HG02885 (cell line): Measurements from ENCODE around the gene HADH.
"Not testable (repeated sequence)": the region's sequence is repeated elsewhere in the genome, so short reads cannot be mapped to it uniquely, and the experiment has no call there.

Source experiments
- ATAC-seq: cut with Tn5 transposase; IDR thresholded peaks from one replicate; pipeline ENCODE4 v1.9.1; 2021; ENCODE audit warnings: mild to moderate bottlenecking; ENCODE audit not compliant: unreplicated experiment, poor library complexity

The HADH gene

DNA sequence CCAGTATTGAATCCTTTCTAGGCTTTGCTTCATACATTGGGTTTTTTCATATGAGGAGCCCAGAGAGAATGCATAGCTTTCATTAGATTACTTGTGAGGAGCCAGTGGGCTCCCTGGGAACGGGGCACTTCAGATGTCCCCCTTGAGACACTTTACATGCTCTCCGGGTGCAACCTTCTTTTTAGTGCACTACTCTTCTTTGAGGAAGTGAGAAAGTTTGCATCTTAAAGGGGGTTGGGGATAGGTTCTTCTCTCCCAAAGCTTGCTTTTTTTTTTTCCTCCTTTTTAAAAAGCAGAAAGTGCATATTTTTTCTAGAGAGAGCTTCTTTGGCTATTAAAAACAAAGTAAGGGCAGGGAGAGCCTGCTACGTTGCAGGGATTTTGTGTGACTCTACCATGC lies 4.3 kb downstream of the HADH start:
- ATAC-seq, result peak; percentile 39

DNA sequence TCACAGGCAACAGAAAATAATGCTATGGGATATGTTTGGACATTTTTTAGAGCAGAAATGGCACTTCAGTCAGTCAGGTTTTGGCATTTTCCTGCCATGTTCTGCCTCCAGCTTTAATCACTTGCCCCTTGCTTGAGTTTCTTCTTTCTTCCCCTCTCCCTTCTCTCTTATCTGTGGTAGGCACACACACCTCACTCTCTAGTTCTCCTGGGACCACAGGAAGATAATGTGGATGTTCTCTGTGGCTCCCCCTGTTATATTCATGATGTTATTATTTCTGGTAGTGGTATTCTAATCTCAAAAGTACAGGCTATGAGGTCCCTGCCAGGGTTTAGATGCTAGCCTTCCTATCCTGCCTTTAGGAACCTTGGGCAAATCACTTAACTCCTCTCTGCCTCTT lies 5.2 kb downstream of the HADH start:
- no peak for ATAC-seq

DNA sequence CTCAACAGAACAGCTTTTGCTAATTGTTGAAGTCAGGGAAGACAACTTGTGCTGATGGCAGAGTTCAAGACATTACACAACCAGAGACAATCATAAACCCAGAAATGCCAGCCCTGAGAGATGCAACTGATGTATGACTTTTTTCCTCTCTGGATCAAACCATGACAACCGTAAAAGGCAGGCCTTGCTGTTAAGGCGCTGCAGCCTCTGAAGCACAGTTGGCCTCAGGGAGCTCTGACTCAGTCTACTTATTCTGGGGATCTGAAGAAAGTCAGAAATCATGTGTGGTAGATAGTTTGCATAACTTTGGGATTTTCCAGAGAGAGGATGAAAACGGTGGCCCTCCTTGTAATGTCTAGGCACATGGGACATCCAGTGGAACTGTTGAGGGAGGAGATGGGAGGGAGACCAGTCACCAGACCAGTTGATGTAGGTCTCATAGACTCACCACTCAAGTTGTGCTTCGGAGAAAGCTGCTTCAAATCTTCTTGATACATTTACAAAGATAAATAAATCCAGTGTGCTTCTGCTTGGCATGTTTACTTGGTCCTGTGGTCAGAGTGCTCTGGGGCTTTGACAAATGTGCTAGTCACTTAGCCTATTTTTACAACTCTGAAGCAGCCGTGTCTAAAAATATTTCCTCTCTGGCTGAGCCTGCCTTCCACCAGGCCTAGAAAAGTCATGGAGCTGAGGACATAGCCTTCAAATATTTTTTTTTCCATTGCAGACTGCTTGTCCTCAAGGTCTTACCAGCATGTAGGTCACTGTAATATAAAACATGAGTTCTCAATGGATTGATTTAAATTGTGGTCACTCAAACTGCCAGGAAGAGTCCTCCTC lies 7.5 kb downstream of the HADH start:
- no peak for ATAC-seq

DNA sequence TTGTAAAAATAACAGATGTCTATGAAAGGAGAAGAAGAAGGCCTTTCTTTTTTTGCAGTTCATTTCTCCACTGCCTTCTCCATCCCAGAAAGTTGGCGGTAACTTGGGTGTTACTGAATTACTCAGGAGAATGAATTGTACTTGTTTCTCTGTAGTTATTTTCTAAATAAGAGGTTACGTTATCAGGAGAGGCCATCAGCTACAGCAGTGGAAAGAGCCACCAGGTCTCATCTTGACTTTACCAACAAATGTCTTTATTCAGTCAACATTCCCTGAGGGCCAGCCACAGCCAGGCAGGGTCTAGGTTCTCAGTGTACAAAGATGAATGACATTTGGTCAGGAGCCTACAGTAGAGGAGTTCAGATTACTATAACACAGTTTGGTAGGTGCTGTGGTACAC lies 8.1 kb downstream of the HADH start:
- ATAC-seq, result no peak

DNA sequence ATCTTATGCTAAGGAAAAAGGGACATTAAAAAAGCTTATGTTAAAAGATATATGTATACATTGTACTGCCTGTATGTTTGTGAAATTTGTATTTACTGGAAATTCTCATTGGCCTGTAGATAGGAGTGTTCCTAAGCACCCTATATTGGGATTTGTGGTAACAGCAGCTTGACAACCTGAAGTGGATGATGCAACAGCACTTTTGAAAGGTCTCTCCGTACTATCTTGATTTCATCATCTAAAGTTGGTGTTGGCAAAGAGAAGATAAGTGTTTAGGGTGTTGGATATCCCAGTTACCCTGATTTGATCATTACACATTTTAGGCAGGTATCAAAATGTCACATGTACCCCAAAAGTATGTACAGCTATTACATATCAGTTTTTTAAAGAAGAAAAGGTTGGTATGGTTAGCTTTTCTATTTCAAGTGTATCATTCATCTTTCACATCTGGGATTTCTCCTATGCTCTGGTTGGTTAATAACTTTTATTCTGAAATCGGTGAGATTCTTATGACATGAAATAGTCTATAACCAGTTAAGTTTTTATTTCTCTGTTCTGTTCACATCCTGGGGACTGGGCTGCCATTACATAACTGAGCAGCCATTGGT lies 10.3 kb downstream of the HADH start:
- no peak for ATAC-seq

DNA sequence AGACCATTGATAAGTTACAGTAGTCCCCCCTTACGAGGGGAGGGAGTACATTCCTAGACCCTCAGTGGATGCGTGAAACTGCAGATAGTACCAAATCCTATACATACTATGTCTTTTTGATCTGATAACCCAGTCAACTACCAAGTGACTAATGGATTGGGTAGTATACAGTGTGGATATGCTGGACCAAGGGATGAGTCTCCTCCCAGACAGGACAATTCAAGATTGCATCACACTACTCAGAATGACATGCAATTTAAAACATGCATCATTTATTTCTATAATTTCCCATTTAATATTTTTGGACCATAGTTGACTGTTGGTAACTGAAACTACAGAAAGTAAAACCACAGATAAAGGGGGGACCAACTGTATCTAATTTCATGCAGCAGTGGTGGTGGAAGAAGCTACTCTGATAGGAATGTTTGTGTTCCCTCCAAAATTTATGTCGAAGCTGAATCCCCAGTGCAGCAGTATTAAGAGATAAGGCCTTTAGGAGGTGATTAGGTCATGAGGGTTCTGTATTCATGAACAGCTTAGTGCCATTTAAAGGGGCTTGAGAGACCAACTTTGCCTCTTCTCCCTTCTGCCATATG lies 11.9 kb downstream of the HADH start:
- ATAC-seq, result no peak

DNA sequence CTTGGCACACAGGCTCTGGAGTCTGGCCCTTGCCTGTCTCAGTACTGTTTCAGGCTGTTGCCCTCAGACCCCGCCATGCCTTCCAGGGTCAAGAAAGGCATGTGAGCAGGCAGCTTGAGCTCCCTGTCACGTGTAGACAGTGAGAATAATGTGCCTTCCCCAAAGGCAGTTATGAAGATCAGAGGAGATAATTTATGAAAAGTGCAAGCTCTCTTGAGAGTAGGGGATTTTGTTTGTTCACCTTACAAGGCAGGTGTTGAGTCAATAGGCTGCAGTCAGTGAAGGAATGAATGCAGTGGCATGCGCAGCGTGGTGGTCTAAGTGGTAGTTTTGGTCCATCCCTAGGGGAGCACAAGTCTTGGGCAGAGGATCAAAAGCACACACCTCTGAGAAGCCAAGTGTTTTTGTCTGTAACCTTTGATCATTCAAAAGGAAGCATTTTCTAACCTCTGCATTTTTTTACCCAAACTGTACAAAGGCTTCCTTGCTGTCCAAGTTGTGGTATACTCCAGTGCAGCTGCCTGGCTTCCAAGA lies 14.4 kb downstream of the HADH start:
- peak; percentile 33 for ATAC-seq

DNA sequence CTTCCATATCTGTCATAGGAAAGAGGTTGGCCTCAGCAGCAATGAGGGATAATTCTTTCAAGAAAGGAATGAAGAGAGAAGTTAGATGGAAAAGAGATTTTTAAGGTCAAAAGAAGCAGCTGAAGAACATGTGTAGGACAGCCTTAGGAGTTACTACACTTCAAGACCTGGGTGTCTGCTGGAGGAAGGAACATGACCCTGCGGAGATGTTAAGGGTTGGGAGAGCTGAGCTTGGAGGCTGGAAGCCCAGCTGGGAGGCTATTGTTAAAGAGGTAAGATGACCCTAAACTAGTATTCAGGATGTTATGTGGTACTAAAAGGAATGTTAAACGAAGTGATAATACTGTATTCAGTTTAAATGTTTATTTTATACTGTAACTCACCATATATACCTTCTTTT lies 15.0 kb downstream of the HADH start:
- ATAC-seq, result no peak

DNA sequence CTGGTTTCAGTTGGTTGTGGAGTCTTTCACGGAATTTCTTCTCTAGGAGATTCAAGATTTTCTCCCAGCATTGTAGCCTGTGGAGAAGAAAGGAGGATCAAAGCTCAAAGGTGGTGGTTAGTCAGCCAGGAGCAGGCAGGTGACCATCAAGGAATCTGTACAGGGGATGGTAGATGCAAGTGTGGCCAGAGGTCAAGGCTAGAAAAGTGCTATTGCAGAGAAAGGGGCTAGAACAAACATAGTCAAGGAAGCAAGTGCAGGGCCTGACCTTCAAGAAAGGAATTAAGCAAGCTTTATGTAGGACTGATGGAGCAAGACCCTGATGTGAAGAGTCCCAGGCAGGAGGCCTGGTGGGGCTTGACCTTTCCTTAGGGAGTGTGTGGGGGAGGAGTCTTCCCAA lies 16.1 kb downstream of the HADH start:
- ATAC-seq, result no peak

DNA sequence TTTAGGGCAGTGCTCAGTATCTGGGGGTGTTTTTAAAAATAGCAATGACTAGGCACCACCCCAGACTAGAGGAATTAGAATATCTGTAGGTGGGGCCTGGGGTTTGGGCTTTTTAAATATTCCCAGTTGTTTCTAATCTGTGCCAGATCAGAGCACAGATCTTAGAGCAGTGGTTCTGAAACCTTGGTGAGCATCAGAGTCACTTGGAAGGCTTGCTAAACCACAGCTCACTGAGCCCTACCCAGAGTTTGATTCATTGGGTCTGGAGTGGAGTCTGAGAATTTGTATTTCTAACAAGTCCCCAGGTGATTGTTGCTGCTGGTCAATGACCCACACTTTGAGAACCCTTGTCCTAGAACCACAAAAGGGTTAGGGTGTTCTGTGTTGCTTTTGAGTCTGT lies 16.7 kb downstream of the HADH start:
- no peak for ATAC-seq

DNA sequence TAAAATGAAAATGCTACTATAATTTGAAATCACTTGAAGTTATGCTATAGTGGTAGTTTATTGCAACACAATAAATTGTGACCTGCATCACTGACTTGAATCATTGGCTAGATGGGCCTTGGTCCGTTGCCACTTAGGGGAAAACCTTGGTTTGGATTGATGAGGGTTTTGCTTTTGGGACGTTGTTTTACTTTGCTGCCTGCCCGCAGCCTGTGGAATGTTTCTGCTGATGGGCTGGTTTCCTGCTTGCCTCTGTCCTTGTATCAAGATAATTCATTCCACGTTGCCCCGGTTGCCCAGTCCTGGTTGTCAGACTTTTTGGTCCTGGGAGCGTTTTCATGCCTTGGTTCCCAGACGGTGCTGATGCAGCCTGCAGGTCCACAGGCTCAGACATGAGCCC lies 18.3 kb downstream of the HADH start:
- ATAC-seq, result no peak

DNA sequence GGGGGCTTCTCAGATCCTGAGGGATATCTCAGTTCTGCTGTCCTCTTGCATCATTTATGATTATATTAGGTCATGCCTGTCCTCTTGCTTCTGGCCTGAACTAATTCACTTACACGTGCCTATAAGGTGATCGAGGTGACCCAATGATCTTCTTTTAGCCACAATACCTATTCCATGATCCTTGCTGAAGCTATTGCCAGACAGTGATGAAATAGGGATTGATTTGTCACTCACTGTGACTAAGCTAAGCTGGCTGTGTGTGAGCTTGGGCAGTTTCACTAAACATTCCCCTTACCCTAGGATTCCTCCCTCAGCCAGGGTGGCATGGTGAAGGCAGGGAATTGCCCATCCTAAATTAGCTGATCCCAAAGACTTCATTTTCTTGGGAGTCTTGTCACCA lies 19.0 kb downstream of the HADH start:
- ATAC-seq, result no peak

DNA sequence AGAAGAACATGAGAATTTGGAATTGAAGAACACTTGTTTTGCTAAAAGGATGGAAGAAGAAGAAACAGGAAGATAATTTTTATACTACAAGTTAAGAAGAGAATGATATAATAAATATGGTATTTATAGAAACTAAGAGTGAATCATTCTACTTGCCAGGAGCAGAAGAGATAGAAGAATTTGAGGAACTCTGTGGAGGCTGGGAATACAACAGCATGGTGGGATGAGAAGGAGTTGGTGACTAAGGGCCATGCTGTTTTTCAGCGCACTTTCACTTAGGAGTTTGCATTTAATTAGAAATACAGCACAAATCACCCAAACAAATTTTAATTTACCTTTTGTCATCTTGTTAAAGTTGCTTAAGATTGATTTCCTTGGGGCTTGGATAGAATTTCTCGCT lies 20.5 kb downstream of the HADH start:
- no peak for ATAC-seq

DNA sequence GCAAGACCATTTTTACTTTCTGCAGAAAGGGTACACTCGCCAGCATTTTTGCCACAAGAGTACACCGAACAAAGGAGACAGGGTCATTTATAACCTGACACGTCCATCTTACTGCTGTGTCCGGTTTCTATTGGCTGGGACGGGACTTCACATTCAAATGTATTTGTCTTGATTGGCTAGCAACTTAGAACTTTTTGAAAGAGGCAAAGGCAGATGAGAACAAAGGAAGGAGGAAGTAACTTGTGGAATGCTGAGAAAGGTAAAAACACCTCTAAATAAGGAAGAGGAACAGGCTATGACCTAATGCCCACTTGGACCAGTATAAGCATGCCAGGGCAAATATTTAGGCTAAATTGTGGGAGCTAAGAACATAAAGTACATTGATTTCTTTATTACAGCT lies 22.7 kb downstream of the HADH start:
- not testable (repeated sequence) for ATAC-seq

DNA sequence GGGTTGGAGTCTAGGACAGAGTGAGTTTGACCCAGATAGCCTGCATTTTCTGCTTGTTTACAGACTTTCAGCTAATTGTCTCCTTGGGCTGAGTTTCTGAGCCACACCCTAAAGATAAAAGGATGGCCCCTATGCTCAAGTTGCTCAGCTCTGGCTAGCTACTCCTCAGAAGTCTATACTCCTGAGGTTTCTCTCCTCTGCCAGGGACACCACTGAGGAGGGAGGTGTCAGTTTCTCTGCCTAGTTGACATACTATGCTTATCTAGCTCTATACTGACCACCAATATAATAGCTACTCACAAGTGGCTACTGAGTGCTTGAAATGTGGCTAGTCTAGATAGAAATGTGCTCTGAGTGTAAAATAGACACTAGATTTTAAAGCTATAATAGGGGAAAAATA lies 23.6 kb downstream of the HADH start:
- ATAC-seq, result no peak

DNA sequence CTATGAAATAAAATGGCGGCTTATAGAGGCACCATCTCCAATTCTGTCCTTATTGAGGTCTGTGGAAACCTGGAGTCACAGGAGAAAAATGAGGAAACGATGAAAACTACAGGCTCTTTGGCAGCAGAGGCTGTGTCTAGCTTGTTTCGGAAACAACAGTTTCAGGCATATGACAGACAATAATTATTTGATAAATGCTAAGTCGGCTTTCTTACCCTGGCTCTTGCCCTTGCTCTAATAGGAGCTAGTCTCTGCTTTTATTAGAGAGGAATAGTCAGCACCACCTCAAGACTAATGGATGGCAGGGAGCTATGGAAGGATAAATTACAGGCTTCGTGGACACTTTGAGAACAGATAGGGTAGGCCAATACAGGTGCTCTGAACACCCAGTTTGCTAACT lies 24.3 kb downstream of the HADH start:
- no peak for ATAC-seq

DNA sequence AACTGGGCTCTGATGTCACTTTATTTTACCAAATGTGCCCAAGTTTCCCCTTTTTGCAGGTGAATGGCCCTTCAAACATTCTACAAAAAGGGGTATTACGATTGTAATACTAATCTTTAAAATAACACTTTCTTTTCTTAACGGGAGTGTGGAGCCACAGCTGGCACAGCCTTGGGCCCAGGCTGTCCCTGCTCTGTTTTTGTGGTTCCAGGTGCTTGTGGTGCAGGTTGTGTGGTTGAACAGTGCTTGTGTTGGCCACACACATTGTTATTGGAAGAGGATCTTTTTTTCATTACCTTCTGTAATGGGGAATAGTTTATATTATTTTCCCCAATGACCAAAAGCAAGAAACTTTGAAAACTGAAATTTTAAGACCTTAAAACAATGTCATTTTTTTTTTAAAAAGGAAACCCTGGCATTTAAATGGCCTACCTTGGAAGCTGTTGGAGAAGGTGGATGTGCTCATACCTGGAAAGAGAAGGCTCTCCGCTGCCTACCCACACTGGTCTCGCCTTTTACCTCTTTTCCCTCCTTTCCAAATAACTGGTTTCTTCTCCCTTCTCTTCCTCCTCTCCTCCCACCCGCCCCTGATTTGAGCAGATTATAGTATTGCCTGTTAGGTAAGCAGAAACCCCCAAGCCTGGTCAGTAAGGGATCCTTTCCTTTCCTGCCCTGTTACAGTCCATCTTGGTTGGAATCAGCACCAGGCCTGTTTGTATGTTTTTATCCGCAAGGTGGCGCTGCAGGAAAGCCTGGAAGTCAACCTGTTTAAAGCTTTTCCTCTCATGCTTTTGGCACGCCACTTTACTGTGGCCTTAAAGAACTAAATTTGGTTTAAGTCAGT lies 28.6 kb downstream of the HADH start:
- peak; percentile 91 for ATAC-seq

DNA sequence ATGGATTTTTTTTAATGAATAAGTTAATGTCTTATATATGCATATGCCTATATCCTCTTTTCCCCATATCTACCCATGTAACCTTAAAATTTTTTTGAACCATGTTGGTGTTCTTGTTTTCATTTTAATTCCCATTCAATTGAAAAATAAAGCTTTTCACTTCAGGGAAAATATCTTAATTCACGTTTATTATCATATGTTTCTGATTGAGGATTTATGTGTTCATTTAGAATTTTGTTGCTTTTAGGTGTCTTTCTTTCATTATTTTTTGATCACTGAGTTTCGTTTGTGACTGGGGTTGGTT lies 29.1 kb downstream of the HADH start:
- ATAC-seq, result no peak

DNA sequence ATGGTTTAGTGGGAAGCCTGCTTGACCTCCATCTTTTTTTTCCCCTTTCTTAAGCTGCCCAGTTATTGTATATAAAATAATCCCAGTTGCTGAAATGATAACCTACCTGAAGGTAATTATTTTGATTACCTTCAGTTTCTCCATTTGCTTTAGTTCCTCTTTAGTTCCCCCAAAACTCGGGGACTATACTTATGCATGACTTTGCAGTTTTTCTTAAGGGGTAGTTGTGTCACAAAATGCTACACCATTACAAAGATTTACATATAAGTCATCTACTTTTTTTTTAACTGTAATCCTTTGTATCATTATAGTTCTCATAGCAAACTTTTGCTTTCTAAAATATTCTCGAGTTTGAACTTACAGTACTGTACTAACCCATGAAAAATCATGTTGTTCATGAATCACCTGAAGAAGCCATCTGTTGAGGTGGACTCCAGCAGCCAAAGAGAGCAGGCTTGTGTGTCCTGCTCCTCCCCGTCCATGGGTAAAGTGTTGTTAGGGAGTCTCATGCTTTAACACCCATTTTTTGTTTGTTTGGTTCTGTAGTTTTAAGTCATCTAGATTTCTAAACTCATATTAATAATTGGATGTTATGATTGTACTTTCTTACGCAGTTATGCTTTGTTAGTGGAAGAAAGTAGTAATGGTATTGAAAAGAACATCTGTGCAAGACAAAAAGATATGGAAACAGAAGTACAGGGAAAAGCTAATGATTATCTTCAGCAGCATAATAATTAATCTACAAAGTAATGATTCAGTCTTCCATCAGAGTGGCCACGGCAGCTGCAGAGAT lies 34.6 kb downstream of the HADH start:
- no peak for ATAC-seq

DNA sequence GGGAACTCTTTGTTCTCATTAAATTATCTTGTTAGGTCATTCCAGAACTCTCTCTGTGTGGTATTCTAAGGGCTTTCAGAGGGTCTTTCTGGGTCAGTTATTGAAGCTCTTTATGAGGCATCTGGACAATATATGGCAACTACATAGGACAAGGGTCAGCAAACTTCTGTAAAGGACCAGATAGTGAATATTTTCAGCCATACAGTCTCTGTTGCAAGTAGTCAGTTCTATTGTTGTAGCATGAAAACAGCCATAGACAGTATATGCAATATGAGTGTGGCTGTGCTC lies 35.1 kb downstream of the HADH start:
- no peak for ATAC-seq
